Endodermal cell (in vitro differentiated cells): Measurements from ENCODE around the gene RELCH. TPM values are rescaled to one million over a fixed set of nuclear protein-coding genes. Genes with fewer than 3 reads are reported as not detected.

Experiments
- DNase-seq: peaks from one replicate; pipeline ENCODE4 v3.0.0-alpha.2; 2017
- H3K27ac ChIP-seq: 2 replicates; pipeline ENCODE4 v1.5.1; 2013; ENCODE audit warnings: mild to moderate bottlenecking, low read depth, low read length, moderate library complexity
- H3K27me3 ChIP-seq: 2 replicates; pipeline ENCODE4 v1.6.1; 2013; ENCODE audit warnings: mild to moderate bottlenecking, low read length, moderate library complexity; ENCODE audit not compliant: insufficient read depth, control insufficient read depth, poor library complexity, severe bottlenecking
- H3K36me3 ChIP-seq: 2 replicates; pipeline ENCODE4 v1.7.0; 2013; ENCODE audit warnings: mild to moderate bottlenecking, low read length, moderate library complexity; ENCODE audit not compliant: control insufficient read depth, insufficient read depth
- H3K4me1 ChIP-seq: one replicate; pipeline ENCODE4 v1.7.0; 2013; ENCODE audit warnings: low read length; ENCODE audit not compliant: control insufficient read depth, insufficient read depth
- H3K4me3 ChIP-seq: 2 replicates; pipeline ENCODE4 v1.5.1; 2013; ENCODE audit warnings: mild to moderate bottlenecking, low read length, moderate library complexity
- H3K9ac ChIP-seq: 2 replicates; pipeline ENCODE4 v1.6.1; 2013; ENCODE audit warnings: mild to moderate bottlenecking, low read length, moderate library complexity; ENCODE audit not compliant: poor library complexity, severe bottlenecking; ENCODE audit errors: extremely low read depth
- H3K9me3 ChIP-seq: 2 replicates; pipeline ENCODE4 v1.6.1; 2013; ENCODE audit warnings: mild to moderate bottlenecking, low read length, moderate library complexity; ENCODE audit not compliant: control insufficient read depth
- H3K27ac Mint-ChIP-seq: 2 replicates; pipeline ENCODE4 v1.8.0; 2020; ENCODE audit warnings: mixed read lengths
- H3K27me3 Mint-ChIP-seq: 2 replicates; pipeline ENCODE4 v1.8.0; 2021; ENCODE audit warnings: mild to moderate bottlenecking, mixed read lengths; ENCODE audit not compliant: insufficient read depth
- H3K36me3 Mint-ChIP-seq: 2 replicates; pipeline ENCODE4 v1.8.0; 2020; ENCODE audit warnings: low read depth, mixed read lengths
- H3K4me1 Mint-ChIP-seq: 2 replicates; pipeline ENCODE4 v1.8.0; 2020; ENCODE audit warnings: mixed read lengths
- H3K4me3 Mint-ChIP-seq: 2 replicates; pipeline ENCODE4 v1.8.0; 2020; ENCODE audit warnings: mild to moderate bottlenecking, moderate library complexity, mixed read lengths
- H3K9me3 Mint-ChIP-seq: 2 replicates; pipeline ENCODE4 v1.8.0; 2020; ENCODE audit warnings: mild to moderate bottlenecking, mixed read lengths
- CTCF ChIP-seq: fragments of 200-600 bp; sonication (generic); conservative IDR thresholded peaks from 2 replicates; pipeline ENCODE4 v1.5.0; 2021; ENCODE audit warnings: antibody characterized with exemption, mild to moderate bottlenecking
- WGBS, 2 experiments: methylation state at CpG; one replicate each; pipeline versions ENCODE4 v1.1.5 to v1.1.7; 2013; ENCODE audit warnings: missing lambda C conversion rate in 2 of 2, mixed read lengths in 1 of 2; ENCODE audit not compliant: insufficient coverage in 1 of 2, insufficient read length in 1 of 2; 5-methylcytosine and 5-hydroxymethylcytosine counted together
- total RNA-seq, 2 donors: library from RNA; stranded (reverse); fragmentation: NEBNext Ultra II Directional in 1 of 2; extraction: Animal tissue kit (Norgen Biotek cat#: 25700) in 1 of 2; gene quantifications; 2 replicates in 1 of 2; 3 replicates in 1 of 2; pipeline ENCODE4 v1.2.1, GENCODE V29; 2021

The RELCH gene
- total RNA-seq, 2 donors from 2014 or later, result 29.4 to 32.0 TPM

- no peaks in the 10 kb centered on the region for H3K4me1 ChIP-seq
- no peak overlapping the region for H3K4me3 ChIP-seq
- no peak overlapping the region for H3K9ac ChIP-seq
- no peak for TF ChIP-seq CTCF
- Mint-ChIP-seq H3K4me3 (no peak overlapping the region), H3K36me3 (peaks cover 25% of the 10 kb centered on the region), H3K9me3 (no peaks in the 10 kb centered on the region), H3K4me1 (peaks cover 7% of the 10 kb centered on the region), H3K27me3 (no peaks in the 10 kb centered on the region), H3K27ac (no peak overlapping the region)
- H3K36me3 ChIP-seq, result peaks cover 37% of the 10 kb centered on the region
- no peak for DNase-seq
- H3K9me3 ChIP-seq, result no peaks in the 10 kb centered on the region
- H3K27me3 ChIP-seq, result no peaks in the 10 kb centered on the region
- 95 to 96% methylated on average over 12 to 29 of the region's 29 CpGs for WGBS, 2 experiments
- H3K27ac ChIP-seq, result no peak overlapping the region
These were observed 167.1 kb downstream of the RELCH start for GRCh38 chr18:62354151-62354550.

- H3K27me3 Mint-ChIP-seq, result no peaks in the 10 kb centered on the region
- no peak for DNase-seq
- H3K27ac ChIP-seq, result no peak overlapping the region
- no peak for TF ChIP-seq CTCF
- peak overlapping the region; percentile 48 for H3K27ac Mint-ChIP-seq
- no peak overlapping the region for H3K9ac ChIP-seq
- H3K9me3 ChIP-seq, result no peaks in the 10 kb centered on the region
- H3K4me1 ChIP-seq, result no peaks in the 10 kb centered on the region
- no peaks in the 10 kb centered on the region for H3K27me3 ChIP-seq
- H3K4me3 ChIP-seq, result no peak overlapping the region
- H3K9me3 Mint-ChIP-seq, result no peaks in the 10 kb centered on the region
- H3K36me3 ChIP-seq, result peaks cover 51% of the 10 kb centered on the region
- WGBS, 2 experiments, result 89 to 91% methylated on average over 3 to 5 of the region's 5 CpGs
- H3K4me3 Mint-ChIP-seq, result no peak overlapping the region
- peaks cover 44% of the 10 kb centered on the region for H3K36me3 Mint-ChIP-seq
- H3K4me1 Mint-ChIP-seq, result peaks cover 11% of the 10 kb centered on the region
These were observed 170.1 kb downstream of the RELCH start for GRCh38 chr18:62357079-62357719.

Other genes with a start within 250 kb of the RELCH start
- 10 to 100 TPM; 38.2 to 48.8 TPM for gene PIGN, start 199 bp upstream of the RELCH start, total RNA-seq
- gene TNFRSF11A, start 138.1 kb downstream of the RELCH start, total RNA-seq, result 10 to 100 TPM; 13.7 to 35.6 TPM